Pancreas (tissue), 10 donors: Measurements from ENCODE around the gene CAPZB. TPM values are rescaled to one million over a fixed set of nuclear protein-coding genes. Genes with fewer than 3 reads are reported as not detected.

Source experiments
- ATAC-seq, 4 donors: fragments of 200-7000 bp; cut with Tn5 transposase; one replicate each; pipeline versions ENCODE4 v1.8.0 to v1.9.1; 2020; ENCODE audit warnings: mild to moderate bottlenecking in 4 of 4, moderate library complexity in 4 of 4
- DNase-seq, 6 donors: peaks; one replicate each; pipeline ENCODE4 v3.0.0-alpha.2; 2020
- FAIRE-seq: peaks from 2 replicates; lab custom pipeline; 2012; peaks lifted over from hg19 to GRCh38; lab: Jason Lieb, UNC
- H3K27ac ChIP-seq, 4 donors: fragments of 200-600 bp; sonication (generic); 1 replicate in 3 of 4; 2 replicates in 1 of 4; pipeline versions ENCODE4 v1.5.0 to v1.8.0; 2020
- H3K27me3 ChIP-seq, 4 donors: fragments of 200-600 bp; one replicate each; pipeline ENCODE4 v1.8.0; 2021
- H3K36me3 ChIP-seq, 3 donors: fragments of 200-600 bp; sonication (generic) in 1 of 3; one replicate each; pipeline versions ENCODE4 v1.5.0 to v1.8.0; 2020 to 2021
- H3K4me1 ChIP-seq, 3 donors: fragments of 200-600 bp; one replicate each; pipeline ENCODE4 v1.8.0; 2021
- H3K4me3 ChIP-seq, 4 donors: fragments of 200-600 bp; sonication (generic) in 2 of 4; one replicate each; pipeline versions ENCODE4 v1.5.0 to v1.8.0; 2020 to 2021
- H3K9me3 ChIP-seq, 4 donors: fragments of 200-600 bp; one replicate each; pipeline ENCODE4 v1.8.0; 2021
- WGBS, 2 donors: extraction: QIAGEN DNeasy Blood & Tissue Kit; methylation state at CpG; one replicate each; pipeline ENCODE4 v1.1.7; 2013; 5-methylcytosine and 5-hydroxymethylcytosine counted together
- intact Hi-C, 3 donors: fragments of 100-400 bp; cut with DNase I; formaldehyde crosslinking; loops; one replicate each; pipeline versions ENCODE4 v1.11.1 to v1.14.2; 2022
- polyA plus RNA-seq, 2 donors: library from polyadenylated mRNA; stranded (reverse); fragments of 200-250 nt; gene quantifications; one replicate each; pipeline ENCODE4 v1.2.3, GENCODE V29; 2013
- total RNA-seq, 6 donors: library from RNA; stranded (reverse); fragmentation: NEBNext Ultra II Directional in 4 of 6; extraction: Animal tissue kit (Norgen Biotek cat#: 25700) in 4 of 6; gene quantifications; one replicate each; pipeline versions ENCODE4 v1.2.1 to v1.2.4, GENCODE V29; 2021 to 2023
- TF ChIP-seq, protein P1 (sequence below), 4 donors: fragments of 200-600 bp; sonication (generic) in 3 of 4; IDR thresholded peaks; one replicate each; pipeline versions ENCODE4 v1.5.0 to v1.8.0; 2021; ENCODE audit warnings: antibody characterized with exemption in 4 of 4
- donor health status: healthy with polysubstance abuse.
- donor health status: DM: no; HTN: no; CAD: no; lungs with moderate emphysema.
- donor health status: DM: no; HTN: no; CAD: no.
- donor health status: control.
- donor health status: control.
- donor health status: Bipolar disorder and iron deficiency.
- donor health status: DM: yes; HTN: yes; CAD: no.
- donor health status: DM: no; HTN: no; CAD: no.
- donor health status: DM: no; HTN: no; CAD: no.
- donor health status: DM: yes; HTN: yes; CAD: no.

The CAPZB gene
- total and polyA plus RNA-seq, 8 donors = 43.2 to 124 (median 74.9) TPM

DNA sequence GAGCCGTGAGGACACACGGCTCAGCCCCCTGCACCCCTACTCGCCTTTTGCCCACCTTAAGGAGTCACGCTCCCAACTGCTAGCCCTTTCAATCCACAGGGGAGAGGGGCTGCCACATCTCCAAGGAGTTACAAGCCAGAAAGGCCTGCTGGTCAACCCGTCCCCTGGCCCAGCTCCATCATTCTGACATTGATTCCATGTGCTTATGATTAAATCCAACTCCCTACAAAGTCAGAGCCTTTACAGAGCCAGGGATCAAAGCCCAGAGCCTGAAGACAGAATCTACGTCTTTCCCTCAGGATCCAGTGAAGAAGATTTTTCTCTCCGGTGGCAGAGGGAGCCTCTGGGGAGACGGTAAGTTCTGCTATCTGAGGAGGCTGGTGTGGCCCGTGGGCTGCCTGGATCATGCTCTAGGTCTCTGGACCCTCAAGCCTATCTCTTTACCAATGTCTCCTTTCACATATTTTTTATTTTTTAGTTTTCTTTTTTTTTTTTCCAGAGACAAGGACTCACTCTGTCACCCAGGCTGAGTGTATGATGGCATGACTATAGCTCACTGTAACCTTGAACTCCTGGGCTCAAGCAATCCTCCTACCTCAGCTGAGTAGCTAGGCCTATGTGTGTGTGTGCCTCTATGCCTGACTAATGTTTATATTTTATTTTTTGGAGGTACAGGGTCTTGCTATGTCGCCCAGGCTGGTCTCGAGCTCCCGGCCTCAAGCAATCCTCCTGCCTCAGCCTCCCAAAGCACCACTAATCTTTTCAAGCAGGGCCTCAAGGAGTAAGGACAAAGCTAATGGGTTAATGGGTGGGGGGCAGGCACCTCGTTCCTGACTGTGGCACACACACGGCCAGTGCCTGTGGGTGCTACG, 111.9 kb downstream of the CAPZB start:
- Histone ChIP-seq H3K4me1 (no peaks in the 10 kb centered on the region), H3K36me3 (peaks cover 0 to 19% (median 0%) of the 10 kb centered on the region in 3 donors), H3K9me3 (no peaks in the 10 kb centered on the region), H3K27ac (no peak overlapping the region), H3K27me3 (no peaks in the 10 kb centered on the region), H3K4me3 (no peak overlapping the region)
- ATAC-seq (no peak), FAIRE-seq (no peak), DNase-seq (no peak)
- TF ChIP-seq, protein P1, sequence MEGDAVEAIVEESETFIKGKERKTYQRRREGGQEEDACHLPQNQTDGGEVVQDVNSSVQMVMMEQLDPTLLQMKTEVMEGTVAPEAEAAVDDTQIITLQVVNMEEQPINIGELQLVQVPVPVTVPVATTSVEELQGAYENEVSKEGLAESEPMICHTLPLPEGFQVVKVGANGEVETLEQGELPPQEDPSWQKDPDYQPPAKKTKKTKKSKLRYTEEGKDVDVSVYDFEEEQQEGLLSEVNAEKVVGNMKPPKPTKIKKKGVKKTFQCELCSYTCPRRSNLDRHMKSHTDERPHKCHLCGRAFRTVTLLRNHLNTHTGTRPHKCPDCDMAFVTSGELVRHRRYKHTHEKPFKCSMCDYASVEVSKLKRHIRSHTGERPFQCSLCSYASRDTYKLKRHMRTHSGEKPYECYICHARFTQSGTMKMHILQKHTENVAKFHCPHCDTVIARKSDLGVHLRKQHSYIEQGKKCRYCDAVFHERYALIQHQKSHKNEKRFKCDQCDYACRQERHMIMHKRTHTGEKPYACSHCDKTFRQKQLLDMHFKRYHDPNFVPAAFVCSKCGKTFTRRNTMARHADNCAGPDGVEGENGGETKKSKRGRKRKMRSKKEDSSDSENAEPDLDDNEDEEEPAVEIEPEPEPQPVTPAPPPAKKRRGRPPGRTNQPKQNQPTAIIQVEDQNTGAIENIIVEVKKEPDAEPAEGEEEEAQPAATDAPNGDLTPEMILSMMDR (IDR thresholded peaks at IDR 0.05) = no peak
- WGBS, 2 donors = 82 to 87% methylated on average over 15 of the region's 15 CpGs
- intact Hi-C loops = no loop called here

DNA sequence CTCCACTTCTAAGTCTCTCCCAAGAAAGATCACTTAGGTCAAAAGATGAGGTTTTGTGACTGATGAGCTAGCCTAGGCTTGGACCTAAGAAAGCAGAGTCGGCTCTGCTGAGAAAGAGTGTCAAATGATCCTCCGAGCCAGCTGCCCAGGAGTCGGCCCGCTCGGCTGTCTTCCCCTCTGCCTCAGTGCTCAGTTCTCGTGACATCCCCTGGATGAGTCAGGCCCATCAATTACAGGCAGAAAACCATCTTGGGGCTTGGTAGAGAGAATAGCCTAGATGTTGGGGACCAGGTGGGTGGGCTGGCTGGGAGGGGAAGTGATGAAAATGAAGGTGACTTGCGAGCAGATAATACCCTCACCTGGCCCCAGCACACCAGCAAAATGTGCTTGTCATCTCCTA, 112.7 kb downstream of the CAPZB start:
- no peaks in the 10 kb centered on the region for H3K9me3 ChIP-seq
- peaks cover 0 to 11% (median 0%) of the 10 kb centered on the region in 3 donors for H3K36me3 ChIP-seq
- no peak for ATAC-seq
- TF ChIP-seq, protein P1 (IDR thresholded peaks at IDR 0.05) = no peak
- DNase-seq = no peak
- intact Hi-C loops = no loop called here
- FAIRE-seq = no peak
- WGBS, 2 donors = 88 to 90% methylated on average over 7 of the region's 7 CpGs
- no peaks in the 10 kb centered on the region for H3K4me1 ChIP-seq
- no peaks in the 10 kb centered on the region for H3K27me3 ChIP-seq
- no peak overlapping the region for H3K27ac ChIP-seq
- H3K4me3 ChIP-seq = no peak overlapping the region

DNA sequence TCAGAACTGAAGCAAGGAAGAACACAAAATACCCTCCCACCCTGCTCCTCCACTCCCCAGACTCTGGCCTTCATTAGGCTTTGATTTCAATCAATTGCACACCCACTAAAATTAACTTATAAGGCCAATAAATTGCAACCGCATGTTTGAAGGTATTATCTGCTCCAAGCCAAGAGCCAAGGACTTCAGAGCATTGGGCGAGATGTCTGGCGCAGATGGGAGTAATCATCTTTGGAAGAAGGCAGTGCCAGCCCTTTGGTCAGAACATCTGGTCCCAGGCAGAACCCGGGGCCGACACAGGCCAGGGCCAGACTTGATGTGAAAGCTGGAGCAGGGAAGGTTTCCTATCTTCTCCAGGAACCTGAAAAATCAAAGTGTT, 113.2 kb downstream of the CAPZB start:
- H3K9me3 ChIP-seq = no peaks in the 10 kb centered on the region
- FAIRE-seq (no peak), DNase-seq (no peak), ATAC-seq (no peak)
- no peaks in the 10 kb centered on the region for H3K27me3 ChIP-seq
- peaks cover 0 to 8% (median 0%) of the 10 kb centered on the region in 3 donors for H3K36me3 ChIP-seq
- H3K4me3 ChIP-seq = no peak overlapping the region
- no peak overlapping the region for H3K27ac ChIP-seq
- no peaks in the 10 kb centered on the region for H3K4me1 ChIP-seq
- intact Hi-C loops = no loop called here
- WGBS, 2 donors = 83 to 86% methylated on average over 5 of the region's 5 CpGs
- TF ChIP-seq, protein P1 (IDR thresholded peaks at IDR 0.05) = no peak

DNA sequence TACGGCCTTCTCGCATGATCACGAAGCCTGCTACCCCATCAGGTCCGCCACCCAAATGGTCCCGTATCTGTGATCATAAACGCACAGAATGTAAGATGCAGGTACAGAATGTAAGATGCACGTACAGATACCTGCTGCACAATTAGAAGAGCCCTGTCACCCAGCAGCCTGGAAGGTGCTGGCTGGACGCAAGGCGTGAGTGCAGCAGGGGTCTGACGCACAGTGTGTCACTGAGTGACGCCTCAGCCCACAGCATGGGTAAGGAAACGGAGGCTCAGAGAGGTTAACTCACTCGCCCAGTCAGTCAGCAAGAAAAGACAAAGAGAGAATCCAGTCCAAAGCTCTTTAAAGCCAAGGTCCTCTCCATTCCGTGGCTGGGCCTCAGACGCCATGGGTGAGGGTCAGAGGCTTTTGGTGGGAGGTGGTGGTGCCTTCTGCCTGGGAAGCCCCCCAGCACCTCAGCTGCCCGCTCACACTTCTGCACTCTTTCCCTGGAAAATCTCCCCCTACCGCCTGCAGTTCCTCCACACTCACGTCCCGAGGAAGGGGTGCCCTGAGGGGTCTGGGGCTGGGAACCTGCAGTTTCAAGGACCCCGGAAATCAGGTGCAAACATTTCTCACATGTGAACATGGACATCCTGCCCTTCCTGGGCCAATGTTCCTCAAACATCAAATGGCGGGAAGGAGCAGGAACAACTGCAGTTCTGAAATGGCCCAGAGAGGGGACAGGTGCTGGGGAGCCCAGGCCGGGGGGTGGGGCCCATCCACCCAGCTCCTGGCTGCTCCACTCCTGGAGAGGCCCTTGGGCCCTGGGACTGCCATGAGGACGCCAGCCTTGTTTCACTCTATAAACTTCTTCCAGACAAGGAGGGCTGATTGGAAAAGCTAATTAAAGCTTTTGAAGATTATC, 113.9 kb downstream of the CAPZB start:
- intact Hi-C loops = no loop called here
- FAIRE-seq (no peak), ATAC-seq (no peak), DNase-seq (no peak)
- Histone ChIP-seq H3K4me3 (no peak overlapping the region), H3K27me3 (no peaks in the 10 kb centered on the region), H3K4me1 (no peaks in the 10 kb centered on the region), H3K27ac (no peak overlapping the region), H3K9me3 (no peaks in the 10 kb centered on the region), H3K36me3 (peaks cover 0 to 2% (median 0%) of the 10 kb centered on the region in 3 donors)
- TF ChIP-seq, protein P1 (IDR thresholded peaks at IDR 0.05) = no peak
- 93 to 94% methylated on average over 23 of the region's 23 CpGs for WGBS, 2 donors
